GM23338 (cell line): ENCODE data around the gene SEC63. TPM values are rescaled to one million over a fixed set of nuclear protein-coding genes. Genes with fewer than 3 reads are reported as not detected.

ENCODE experiments used
- ATAC-seq: fragments of 200-7000 bp; cut with Tn5 transposase; 3 replicates; pipeline ENCODE4 v1.9.1; 2020
- DNase-seq: peaks from one replicate; pipeline ENCODE4 v3.0.0-alpha.2; 2015; ENCODE audit warnings: low spot score
- H2AFZ ChIP-seq: fragments of 200-600 bp; sonication (generic); 2 replicates; pipeline ENCODE4 v1.8.0; 2016; ENCODE audit warnings: antibody characterized with exemption, mild to moderate bottlenecking, moderate library complexity
- H3F3A ChIP-seq: fragments of 200-600 bp; sonication (generic); replicated peaks from 2 replicates; pipeline ENCODE4 v1.8.0; 2017; ENCODE audit warnings: antibody characterized with exemption, mixed run types, low read depth
- H3K27ac ChIP-seq: fragments of 200-600 bp; sonication (generic); 2 replicates; pipeline ENCODE4 v1.6.1; 2016; ENCODE audit warnings: low read depth
- H3K27me3 ChIP-seq: fragments of 200-600 bp; sonication (generic); 2 replicates; pipeline ENCODE4 v1.8.0; 2016; ENCODE audit warnings: mild to moderate bottlenecking, mixed run types, moderate library complexity; ENCODE audit not compliant: insufficient read depth
- H3K36me3 ChIP-seq: fragments of 200-600 bp; sonication (generic); 2 replicates; pipeline ENCODE4 v1.8.0; 2016; ENCODE audit warnings: mild to moderate bottlenecking; ENCODE audit not compliant: insufficient read depth
- H3K4me1 ChIP-seq: fragments of 200-600 bp; sonication (generic); 2 replicates; pipeline ENCODE4 v1.8.0; 2016; ENCODE audit warnings: mild to moderate bottlenecking, moderate library complexity; ENCODE audit not compliant: insufficient read depth
- H3K4me2 ChIP-seq: fragments of 200-600 bp; sonication (generic); 2 replicates; pipeline ENCODE4 v1.7.1; 2017; ENCODE audit warnings: mixed run types
- H3K4me3 ChIP-seq: fragments of 200-600 bp; sonication (generic); 2 replicates; pipeline ENCODE4 v1.6.1; 2016; ENCODE audit warnings: mixed run types
- H3K79me2 ChIP-seq: fragments of 200-600 bp; sonication (generic); replicated peaks from 2 replicates; pipeline ENCODE4 v1.8.0; 2017; ENCODE audit warnings: mild to moderate bottlenecking; ENCODE audit not compliant: insufficient read depth
- H3K9me2 ChIP-seq: fragments of 200-600 bp; sonication (generic); 2 replicates; pipeline ENCODE4 v1.8.0; 2017; ENCODE audit not compliant: insufficient read depth
- H4K20me1 ChIP-seq: fragments of 200-600 bp; sonication (generic); replicated peaks from 2 replicates; pipeline ENCODE4 v1.8.0; 2017; ENCODE audit warnings: mild to moderate bottlenecking; ENCODE audit not compliant: insufficient read depth
- H3K27ac Mint-ChIP-seq: 2 replicates; pipeline ENCODE4 v1.8.0; 2020; ENCODE audit warnings: inconsistent platforms, mild to moderate bottlenecking, moderate library complexity, mixed read lengths
- H3K27me3 Mint-ChIP-seq: 3 replicates; pipeline ENCODE4 v1.8.0; 2022; ENCODE audit warnings: low read depth, mild to moderate bottlenecking, moderate library complexity, mixed read lengths, inconsistent platforms; ENCODE audit not compliant: insufficient read depth, poor library complexity
- H3K36me3 Mint-ChIP-seq: 3 replicates; pipeline ENCODE4 v1.8.0; 2021; ENCODE audit warnings: low read depth, mild to moderate bottlenecking, inconsistent platforms, moderate library complexity, mixed read lengths
- H3K4me1 Mint-ChIP-seq: 3 replicates; pipeline ENCODE4 v1.8.0; 2020; ENCODE audit warnings: mild to moderate bottlenecking, inconsistent platforms, mixed read lengths
- H3K4me3 Mint-ChIP-seq: 3 replicates; pipeline ENCODE4 v1.8.0; 2021; ENCODE audit warnings: moderate library complexity, mild to moderate bottlenecking, inconsistent platforms, mixed read lengths
- H3K9me3 Mint-ChIP-seq: 3 replicates; pipeline ENCODE4 v1.8.0; 2020; ENCODE audit warnings: moderate library complexity, mild to moderate bottlenecking, inconsistent platforms, mixed read lengths
- CREB1 ChIP-seq: fragments of 250-450 bp; sonication (Bioruptor Pico); IDR thresholded peaks from 2 replicates; pipeline ENCODE4 v1.5.0; 2020; ENCODE audit warnings: low read depth, mild to moderate bottlenecking, moderate library complexity
- CTCF ChIP-seq, 2 experiments: fragments of 200-600 bp in 1 of 2; sonication (generic) in 1 of 2; conservative IDR thresholded peaks; 2 replicates each; pipeline versions ENCODE4 v1.5.1 to v1.6.1; 2016 to 2017; ENCODE audit warnings: antibody characterized with exemption in 2 of 2, low read depth in 2 of 2, mild to moderate bottlenecking in 2 of 2, moderate library complexity in 1 of 2
- ETS1 ChIP-seq: IDR thresholded peaks from 2 replicates; pipeline ENCODE4 v1.6.1; 2016; ENCODE audit warnings: antibody characterized with exemption
- EZH2 ChIP-seq: fragments of 200-600 bp; sonication (generic); IDR thresholded peaks from one replicate; pipeline ENCODE4 v1.8.0; 2017; ENCODE audit warnings: antibody characterized with exemption, mild to moderate bottlenecking, low read depth; ENCODE audit not compliant: unreplicated experiment
- EZH2phosphoT487 ChIP-seq: fragments of 200-600 bp; sonication (generic); IDR thresholded peaks from one replicate; pipeline ENCODE4 v1.8.1; 2018; ENCODE audit warnings: antibody characterized with exemption; ENCODE audit not compliant: unreplicated experiment
- NANOG ChIP-seq: IDR thresholded peaks from 2 replicates; pipeline ENCODE4 v1.6.1; 2016; ENCODE audit warnings: antibody characterized with exemption, borderline replicate concordance
- POLR2AphosphoS5 ChIP-seq: IDR thresholded peaks from 2 replicates; pipeline ENCODE4 v1.6.1; 2016; ENCODE audit warnings: antibody characterized with exemption, low read depth
- REST ChIP-seq: IDR thresholded peaks from one replicate; pipeline ENCODE4 v1.6.1; 2018; ENCODE audit warnings: antibody characterized with exemption; ENCODE audit not compliant: unreplicated experiment
- ZNF114 ChIP-seq: fragments of 250-450 bp; sonication (Bioruptor Pico); IDR thresholded peaks from 2 replicates; pipeline ENCODE4 v1.5.0; 2020; ENCODE audit warnings: mild to moderate bottlenecking, moderate library complexity
- ZNF462 ChIP-seq: fragments of 250-450 bp; sonication (Bioruptor Pico); IDR thresholded peaks from 2 replicates; pipeline ENCODE4 v1.5.0; 2020; ENCODE audit warnings: mild to moderate bottlenecking, moderate library complexity
- polyA plus RNA-seq: library from polyadenylated mRNA; unstranded; fragments of >200 nt; fragmentation: Nextera tagmentation; extraction: Ambion mirVana; gene quantifications from 2 replicates; pipeline ENCODE4 v1.2.1, GENCODE V29; 2016
- total RNA-seq: library from RNA; depleted of rRNA; stranded (reverse); fragments of >200 nt; shearing (Covaris generic); gene quantifications from 2 replicates; pipeline ENCODE4 v1.2.3, GENCODE V29; 2014

SEC63 gene
- total and polyA plus RNA-seq, 2 experiments from 2014 or later, result 48.2 to 124 TPM

GRCh38 chr6:108005961-108006360 is 48.0 kb upstream of the SEC63 start:
- Histone ChIP-seq H3K27ac (no peak overlapping the region), H3K4me2 (no peak overlapping the region), H3K27me3 (no peaks in the 10 kb centered on the region), H4K20me1 (no peaks in the 10 kb centered on the region), H3K4me1 (peaks cover 17% of the 10 kb centered on the region), H3K4me3 (no peak overlapping the region), H3K36me3 (no peaks in the 10 kb centered on the region; the same call in 1 of the 2 replicates), H3F3A (no peaks in the 10 kb centered on the region), H2AFZ (no peak overlapping the region), H3K79me2 (no peaks in the 10 kb centered on the region), H3K9me2 (0 out of 2 replicates have a peak, but pooled peaks cover 2% of the 10 kb centered on the region)
- H3K4me3 Mint-ChIP-seq, result no peak overlapping the region
- TF ChIP-seq REST (no peak), CREB1 (CRISPR knock-in tag) (no peak), POLR2AphosphoS5 (no peak), CTCF (conservative IDR thresholded peaks at IDR 0.05; ENCODE audit: low read depth in 2 of 2) (no peak), NANOG (no peak)
- H3K4me1 Mint-ChIP-seq, result peaks cover 17% of the 10 kb centered on the region
- H3K36me3 Mint-ChIP-seq, result peaks cover 19% of the 10 kb centered on the region
- H3K27ac Mint-ChIP-seq, result no peak overlapping the region
- ATAC-seq, result no peak
- no peak for DNase-seq
- H3K27me3 Mint-ChIP-seq, result peaks cover 8% of the 10 kb centered on the region
- peaks cover 32% of the 10 kb centered on the region for H3K9me3 Mint-ChIP-seq

GRCh38 chr6:108004861-108005260 is 46.9 kb upstream of the SEC63 start:
- Histone ChIP-seq H2AFZ (no peak overlapping the region), H3F3A (no peaks in the 10 kb centered on the region), H3K9me2 (0 out of 2 replicates have a peak, but pooled peaks cover 2% of the 10 kb centered on the region), H3K27ac (no peak overlapping the region), H3K4me3 (no peak overlapping the region), H3K4me1 (peaks cover 18% of the 10 kb centered on the region), H3K36me3 (no peaks in the 10 kb centered on the region; the same call in 1 of the 2 replicates), H3K27me3 (no peaks in the 10 kb centered on the region), H4K20me1 (no peaks in the 10 kb centered on the region), H3K4me2 (no peak overlapping the region), H3K79me2 (no peaks in the 10 kb centered on the region)
- Mint-ChIP-seq H3K9me3 (peaks cover 30% of the 10 kb centered on the region), H3K27me3 (peaks cover 10% of the 10 kb centered on the region), H3K4me3 (no peak overlapping the region), H3K4me1 (peaks cover 18% of the 10 kb centered on the region), H3K36me3 (peaks cover 19% of the 10 kb centered on the region), H3K27ac (no peak overlapping the region)
- ATAC-seq (no peak), DNase-seq (no peak)
- TF ChIP-seq POLR2AphosphoS5, result no peak
- no peak for TF ChIP-seq ETS1
- TF ChIP-seq ZNF114 (CRISPR knock-in tag), result no peak
- no peak for TF ChIP-seq EZH2phosphoT487
- no peak for TF ChIP-seq EZH2
- no peak for TF ChIP-seq ZNF462 (CRISPR knock-in tag)
